ENCODE results near the gene PDLIM5. TPM values are rescaled to one million over a fixed set of nuclear protein-coding genes. Genes with fewer than 3 reads are reported as not detected.

Gene PDLIM5
- total RNA-seq, 1 donor from 2014 or later = 491 TPM

- DNase-seq = no peak
Observed at GRCh38 chr4:94426783-94427182, 25.0 kb upstream of the PDLIM5 start.

- peak; percentile 61 for DNase-seq
Observed at GRCh38 chr4:94428884-94429283, 22.9 kb upstream of the PDLIM5 start.

GRCh38 chr4:94430406-94430805 lies 21.3 kb upstream of the PDLIM5 start:
- DNase-seq = no peak

GRCh38 chr4:94431388-94431787 lies 20.4 kb upstream of the PDLIM5 start:
- DNase-seq = no peak

GRCh38 chr4:94434505-94434904 lies 17.2 kb upstream of the PDLIM5 start:
- no peak for DNase-seq

- no peak for DNase-seq
Observed at GRCh38 chr4:94435874-94436273, 15.9 kb upstream of the PDLIM5 start.

GRCh38 chr4:94436512-94436911 lies 15.2 kb upstream of the PDLIM5 start:
- no peak for DNase-seq

GRCh38 chr4:94439606-94440005 lies 12.1 kb upstream of the PDLIM5 start:
- DNase-seq = no peak

GRCh38 chr4:94441838-94442237 lies 9.9 kb upstream of the PDLIM5 start:
- no peak for DNase-seq

- DNase-seq = peak; percentile 40
Observed at GRCh38 chr4:94442251-94442650, 9.5 kb upstream of the PDLIM5 start.

GRCh38 chr4:94446386-94446785 lies 5.4 kb upstream of the PDLIM5 start:
- no peak for DNase-seq

GRCh38 chr4:94447754-94448411 lies 3.9 kb upstream of the PDLIM5 start:
- no peak for DNase-seq

- no peak for DNase-seq
Observed at GRCh38 chr4:94448815-94449375, 2.8 kb upstream of the PDLIM5 start.

- no peak for DNase-seq
Observed at GRCh38 chr4:94451051-94451694, 569 bp upstream of the PDLIM5 start.

- peak; percentile 82 for DNase-seq
Observed at GRCh38 chr4:94452476-94453371, 982 bp downstream of the PDLIM5 start.

GRCh38 chr4:94453391-94453963 lies 1.7 kb downstream of the PDLIM5 start:
- DNase-seq = no peak

GRCh38 chr4:94454405-94454804 lies 2.7 kb downstream of the PDLIM5 start:
- DNase-seq = no peak

- DNase-seq = no peak
Observed at GRCh38 chr4:94455081-94455480, 3.3 kb downstream of the PDLIM5 start.

- DNase-seq = peak; percentile 60
Observed at GRCh38 chr4:94457692-94458106, 6.0 kb downstream of the PDLIM5 start.

GRCh38 chr4:94458682-94459081 lies 6.9 kb downstream of the PDLIM5 start:
- DNase-seq = no peak

- no peak for DNase-seq
Observed at GRCh38 chr4:94459462-94460161, 7.9 kb downstream of the PDLIM5 start.

- DNase-seq = no peak
Observed at GRCh38 chr4:94461506-94461905, 9.8 kb downstream of the PDLIM5 start.
